Aorta (tissue), 5 donors: ENCODE results near the gene TTC33. TPM values are rescaled to one million over a fixed set of nuclear protein-coding genes. Genes with fewer than 3 reads are reported as not detected.
A peak's percentile ranks its signal among the peaks of the same experiment; 100 is the strongest.

Source experiments
- ATAC-seq: fragments of 200-7000 bp; cut with Tn5 transposase; one replicate; pipeline ENCODE4 v1.9.1; 2022; ENCODE audit warnings: moderate library complexity; ENCODE audit not compliant: low FRiP score
- DNase-seq, 2 donors: peaks; one replicate each; pipeline ENCODE4 v3.0.0-alpha.2; 2020
- H3K27ac ChIP-seq, 2 donors: one replicate each; pipeline ENCODE4 v1.5.1; 2013; ENCODE audit warnings: low read length in 2 of 2, mild to moderate bottlenecking in 2 of 2, moderate library complexity in 2 of 2, control low read depth in 1 of 2, inconsistent platforms in 1 of 2, low read depth in 1 of 2
- H3K27me3 ChIP-seq, 2 donors: one replicate each; pipeline ENCODE4 v1.6.1; 2013; ENCODE audit warnings: control low read depth in 1 of 2, low read length in 1 of 2, mild to moderate bottlenecking in 1 of 2, moderate library complexity in 1 of 2; ENCODE audit not compliant: insufficient read depth in 2 of 2, control insufficient read depth in 1 of 2
- H3K36me3 ChIP-seq, 2 donors: one replicate each; pipeline ENCODE4 v1.6.1; 2013; ENCODE audit warnings: control low read depth in 1 of 2, low read length in 1 of 2, mild to moderate bottlenecking in 1 of 2; ENCODE audit not compliant: insufficient read depth in 2 of 2, control insufficient read depth in 1 of 2
- H3K4me1 ChIP-seq, 2 donors: one replicate each; pipeline ENCODE4 v1.6.1; 2013; ENCODE audit warnings: low read length in 2 of 2, control low read depth in 1 of 2, mild to moderate bottlenecking in 1 of 2, moderate library complexity in 1 of 2; ENCODE audit not compliant: insufficient read depth in 2 of 2, control insufficient read depth in 1 of 2
- H3K4me3 ChIP-seq, 2 donors: one replicate each; pipeline ENCODE4 v1.5.1; 2013; ENCODE audit warnings: low read length in 2 of 2, control low read depth in 1 of 2, mild to moderate bottlenecking in 1 of 2
- H3K9me3 ChIP-seq: one replicate; pipeline ENCODE4 v1.6.1; 2013; ENCODE audit warnings: mild to moderate bottlenecking, low read length; ENCODE audit not compliant: control insufficient read depth
- WGBS, 2 donors: extraction: QIAGEN DNeasy Blood & Tissue Kit; methylation state at CpG; one replicate each; pipeline ENCODE4 v1.1.7; 2013; 5-methylcytosine and 5-hydroxymethylcytosine counted together
- intact Hi-C, 2 donors: fragments of 100-400 bp; cut with DNase I; formaldehyde crosslinking; loops; one replicate each; pipeline versions ENCODE4 v1.14.2 to v1.15.0; 2022
- polyA plus RNA-seq, 2 donors: library from polyadenylated mRNA; stranded (reverse); fragments of 200-250 nt; gene quantifications; one replicate each; pipeline ENCODE4 v1.2.3, GENCODE V29; 2013
- total RNA-seq, 2 donors: library from RNA; stranded (reverse); fragmentation: NEBNext Ultra II Directional; extraction: Animal tissue kit (Norgen Biotek cat#: 25700); gene quantifications; one replicate each; pipeline ENCODE4 v1.2.1, GENCODE V29; 2021
- donor health status: healthy with polysubstance abuse.
- donor health status: Bipolar disorder and iron deficiency.
- donor health status: DM: no; HTN: no; CAD: no.
- donor health status: DM: no; HTN: no; CAD: no.
- donor health status: DM: yes; HTN: yes; CAD: no.

TTC33 gene
- total and polyA plus RNA-seq, 4 donors, result 11.9 to 19.4 (median 15.8) TPM

DNA sequence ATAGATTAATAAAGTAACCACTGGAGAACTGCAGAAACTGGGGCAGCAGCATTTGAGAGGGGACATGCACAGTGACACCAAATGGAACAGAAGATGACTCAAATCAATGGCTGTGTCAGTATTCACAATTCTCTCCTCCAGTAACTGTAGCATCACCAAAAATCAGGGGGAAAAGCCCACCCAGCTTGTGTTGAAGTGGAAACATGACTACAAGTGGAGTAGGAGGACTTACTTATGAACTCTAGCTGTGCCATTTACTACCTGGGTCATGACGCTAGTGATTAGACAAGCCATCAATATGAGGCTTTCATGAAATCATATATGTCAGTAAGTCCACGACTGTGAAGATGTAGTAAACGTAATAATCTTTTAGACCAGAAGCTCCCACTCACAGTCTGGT lies 275.8 kb downstream of the TTC33 start:
- Histone ChIP-seq H3K27ac (no peak overlapping the region), H3K27me3 (no peaks in the 10 kb centered on the region), H3K36me3 (no peaks in the 10 kb centered on the region), H3K4me3 (no peak overlapping the region), H3K4me1 (peaks cover 0 to 4% of the 10 kb centered on the region in 2 donors), H3K9me3 (no peaks in the 10 kb centered on the region)
- intact Hi-C loops, result loop anchor here in 1 of 2 donors (5.0 kb wide), 1 partner anchor 197 kb away; the partner anchor contains the start of gene PTGER4
- WGBS, 2 donors, result 55 to 71% methylated on average over 3 of the region's 3 CpGs
- ATAC-seq, result no peak
- no peak for DNase-seq

- H3K27me3 ChIP-seq, result no peaks in the 10 kb centered on the region
- DNase-seq, result no peak
- H3K4me1 ChIP-seq, result peaks cover 0 to 4% of the 10 kb centered on the region in 2 donors
- ATAC-seq, result no peak
- no peaks in the 10 kb centered on the region for H3K36me3 ChIP-seq
- H3K4me3 ChIP-seq, result no peak overlapping the region
- intact Hi-C loops, result loop anchor here in 1 of 2 donors (5.0 kb wide), 1 partner anchor 199 kb away; the partner anchor contains the start of gene PTGER4
- no peak overlapping the region for H3K27ac ChIP-seq
- WGBS, 2 donors, result 71 to 80% methylated on average over 2 of the region's 2 CpGs
- H3K9me3 ChIP-seq, result no peaks in the 10 kb centered on the region
These were observed 277.0 kb downstream of the TTC33 start for GRCh38 chr5:40478766-40479165.

GRCh38 chr5:40477856-40478546 lies 277.8 kb downstream of the TTC33 start:
- Histone ChIP-seq H3K36me3 (no peaks in the 10 kb centered on the region), H3K4me3 (no peak overlapping the region), H3K4me1 (peaks cover 0 to 4% of the 10 kb centered on the region in 2 donors), H3K27ac (peak overlapping the region in 1 of 2 donors; percentile 57), H3K27me3 (no peaks in the 10 kb centered on the region), H3K9me3 (no peaks in the 10 kb centered on the region)
- intact Hi-C loops, result loop anchor here in 1 of 2 donors (2.0 to 5.0 kb wide), 2 partner anchors 77 to 199 kb away; partner anchors contain the start of gene PTGER4
- WGBS, 2 donors, result 15 to 21% methylated on average over 8 of the region's 8 CpGs
- ATAC-seq, result no peak
- DNase-seq, result no peak

DNA sequence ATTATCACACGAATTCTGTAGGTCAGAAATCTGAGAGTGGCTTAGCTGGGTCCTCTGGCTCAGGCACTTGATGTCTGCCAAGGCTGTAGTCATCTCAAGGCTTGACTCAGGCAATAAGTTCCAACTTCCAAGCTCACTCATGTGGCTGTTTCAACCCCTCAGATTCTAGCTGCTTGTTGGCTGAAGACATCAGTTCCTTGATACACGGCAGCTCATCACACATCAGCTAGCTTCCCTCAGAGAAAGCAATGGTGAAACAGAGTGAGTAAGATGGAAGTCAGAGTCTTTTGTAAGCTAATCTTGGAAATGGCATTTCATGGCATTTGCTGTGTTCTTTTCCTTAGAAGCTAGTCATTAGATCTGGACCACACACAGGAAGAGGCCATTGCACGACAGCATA lies 280.2 kb downstream of the TTC33 start:
- intact Hi-C loops, result loop anchor here in 1 of 2 donors (5.0 kb wide), 1 partner anchor 202 kb away; the partner anchor contains the start of gene PTGER4
- H3K27ac ChIP-seq, result no peak overlapping the region

GRCh38 chr5:40474250-40474649 lies 281.5 kb downstream of the TTC33 start:
- peaks cover 0 to 4% of the 10 kb centered on the region in 2 donors for H3K4me1 ChIP-seq
- 90 to 94% methylated on average over 2 of the region's 2 CpGs for WGBS, 2 donors

More for the DNA sequence above, 280.2 kb downstream of the TTC33 start:
- DNase-seq (no peak), ATAC-seq (no peak)
- Histone ChIP-seq H3K4me1 (peaks cover 0 to 4% of the 10 kb centered on the region in 2 donors), H3K4me3 (no peak overlapping the region), H3K36me3 (no peaks in the 10 kb centered on the region), H3K27me3 (no peaks in the 10 kb centered on the region), H3K9me3 (no peaks in the 10 kb centered on the region)
- WGBS, 2 donors, result 77 to 80% methylated on average over 3 of the region's 3 CpGs

GRCh38 chr5:40465416-40465815 lies 290.3 kb downstream of the TTC33 start:
- ATAC-seq (no peak), DNase-seq (no peak)
- Histone ChIP-seq H3K9me3 (no peaks in the 10 kb centered on the region), H3K4me1 (no peaks in the 10 kb centered on the region), H3K36me3 (no peaks in the 10 kb centered on the region), H3K27me3 (no peaks in the 10 kb centered on the region), H3K27ac (no peak overlapping the region), H3K4me3 (no peak overlapping the region)
- intact Hi-C loops, result loop anchor here in 1 of 2 donors (2.0 kb wide), 1 partner anchor 33 kb away; no protein-coding TSS in a partner anchor
- 3 to 6% methylated on average over 1 of the region's 1 CpG for WGBS, 2 donors

More at GRCh38 chr5:40474250-40474649, 281.5 kb downstream of the TTC33 start:
- H3K36me3 ChIP-seq, result no peaks in the 10 kb centered on the region
- no peak for ATAC-seq
- no peak overlapping the region for H3K4me3 ChIP-seq
- intact Hi-C loops, result no loop called here
- no peak for DNase-seq
- H3K9me3 ChIP-seq, result no peaks in the 10 kb centered on the region
- H3K27me3 ChIP-seq, result no peaks in the 10 kb centered on the region
- no peak overlapping the region for H3K27ac ChIP-seq

DNA sequence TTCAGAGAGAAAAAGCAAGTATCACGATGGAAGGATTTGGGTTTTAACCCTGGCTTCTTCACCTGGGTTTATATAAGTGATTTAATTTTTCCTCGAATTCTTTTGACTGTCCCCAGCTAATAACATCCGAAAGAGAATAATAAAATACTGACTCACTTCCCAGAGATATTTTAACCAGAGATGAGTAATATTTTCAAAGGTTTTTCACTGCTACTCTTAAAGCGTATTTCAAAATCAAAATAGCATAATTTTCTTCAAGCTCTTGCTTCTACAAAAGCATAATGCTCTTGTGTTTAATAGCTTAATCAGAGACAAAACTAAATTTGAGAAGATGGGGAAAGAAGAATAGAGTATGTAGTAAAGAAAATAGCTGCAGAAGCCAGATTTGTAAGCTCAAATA lies 291.2 kb downstream of the TTC33 start:
- Histone ChIP-seq H3K27ac (no peak overlapping the region), H3K36me3 (no peaks in the 10 kb centered on the region), H3K4me1 (no peaks in the 10 kb centered on the region), H3K9me3 (no peaks in the 10 kb centered on the region), H3K27me3 (no peaks in the 10 kb centered on the region), H3K4me3 (no peak overlapping the region)
- no peak for DNase-seq
- 64 to 78% methylated on average over 4 of the region's 4 CpGs for WGBS, 2 donors
- no peak for ATAC-seq
- intact Hi-C loops, result loop anchor here in 1 of 2 donors (2.0 kb wide), 1 partner anchor 34 kb away; no protein-coding TSS in a partner anchor
